ENCODE measurements around the gene MT1G.

DNA sequence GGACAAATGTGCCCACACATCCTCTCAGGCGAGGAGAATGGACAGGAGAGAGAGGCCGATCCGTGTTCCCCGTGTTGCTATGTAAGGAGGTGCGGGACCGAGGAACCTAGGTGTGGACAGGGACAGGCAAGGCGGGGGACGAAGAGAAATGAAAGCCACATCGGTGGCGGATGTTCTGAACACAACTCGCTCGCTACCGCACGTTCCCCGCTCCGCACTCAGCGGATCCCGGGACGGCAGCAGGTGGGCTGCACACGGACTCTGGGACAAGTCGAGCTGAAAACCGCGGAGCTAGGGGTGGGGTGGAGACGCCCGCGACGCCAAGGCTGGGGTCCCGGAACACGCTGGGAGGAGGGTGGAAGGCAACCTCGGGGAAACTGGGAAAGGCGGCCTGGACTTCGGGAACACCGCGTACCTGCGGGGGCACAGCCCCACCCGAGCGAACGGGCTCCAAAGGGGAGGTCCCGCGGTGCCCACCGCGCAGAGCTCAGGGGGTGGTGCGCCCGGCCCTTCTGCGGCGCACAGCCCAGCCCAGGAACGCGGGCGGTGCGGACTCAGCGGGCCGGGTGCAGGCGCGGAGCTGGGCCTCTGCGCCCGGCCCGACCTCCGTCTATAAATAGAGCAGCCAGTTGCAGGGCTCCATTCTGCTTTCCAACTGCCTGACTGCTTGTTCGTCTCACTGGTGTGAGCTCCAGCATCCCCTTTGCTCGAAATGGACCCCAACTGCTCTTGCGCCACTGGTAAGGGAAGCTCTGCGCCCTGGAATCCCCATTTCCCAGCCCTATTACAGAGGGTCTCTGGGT, 42.5 kb downstream of the MT1G start, which contains the start of gene MT1E:
- TF ChIP-seq SUZ12 (IDR thresholded peaks at IDR 0.05) = no peak
- TF ChIP-seq, protein P1, sequence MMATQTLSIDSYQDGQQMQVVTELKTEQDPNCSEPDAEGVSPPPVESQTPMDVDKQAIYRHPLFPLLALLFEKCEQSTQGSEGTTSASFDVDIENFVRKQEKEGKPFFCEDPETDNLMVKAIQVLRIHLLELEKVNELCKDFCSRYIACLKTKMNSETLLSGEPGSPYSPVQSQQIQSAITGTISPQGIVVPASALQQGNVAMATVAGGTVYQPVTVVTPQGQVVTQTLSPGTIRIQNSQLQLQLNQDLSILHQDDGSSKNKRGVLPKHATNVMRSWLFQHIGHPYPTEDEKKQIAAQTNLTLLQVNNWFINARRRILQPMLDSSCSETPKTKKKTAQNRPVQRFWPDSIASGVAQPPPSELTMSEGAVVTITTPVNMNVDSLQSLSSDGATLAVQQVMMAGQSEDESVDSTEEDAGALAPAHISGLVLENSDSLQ (IDR thresholded peaks at IDR 0.05) = no peak

Measured in HEK293T (cell line).